Caki2 (cell line): ENCODE measurements around the gene SMIM28. TPM values are rescaled to one million over a fixed set of nuclear protein-coding genes. Genes with fewer than 3 reads are reported as not detected.
"Not testable (repeated sequence)": the region's sequence is repeated elsewhere in the genome, so short reads cannot be mapped to it uniquely, and the experiment has no call there.

Experiments used
- DNase-seq: peaks from one replicate; pipeline ENCODE4 v3.0.0-alpha.2; 2015; ENCODE audit warnings: low read depth
- in situ Hi-C: cut with HindIII; loops from 2 replicates; pipeline ENCODE4 v1.10.0; 2016; ENCODE audit warnings: low sequenced_read_pairs, low pct_unique_long_range_greater_than_20kb, mixed read lengths
- total RNA-seq: library from RNA; depleted of rRNA; stranded (reverse); fragments of >200 nt; shearing (Covaris generic); gene quantifications from 2 replicates; pipeline ENCODE4 v1.2.3, GENCODE V29; 2014; ENCODE audit warnings: low replicate concordance; rRNA removed

Gene SMIM28
- total RNA-seq, 1 experiment from 2014 or later = not detected

DNA sequence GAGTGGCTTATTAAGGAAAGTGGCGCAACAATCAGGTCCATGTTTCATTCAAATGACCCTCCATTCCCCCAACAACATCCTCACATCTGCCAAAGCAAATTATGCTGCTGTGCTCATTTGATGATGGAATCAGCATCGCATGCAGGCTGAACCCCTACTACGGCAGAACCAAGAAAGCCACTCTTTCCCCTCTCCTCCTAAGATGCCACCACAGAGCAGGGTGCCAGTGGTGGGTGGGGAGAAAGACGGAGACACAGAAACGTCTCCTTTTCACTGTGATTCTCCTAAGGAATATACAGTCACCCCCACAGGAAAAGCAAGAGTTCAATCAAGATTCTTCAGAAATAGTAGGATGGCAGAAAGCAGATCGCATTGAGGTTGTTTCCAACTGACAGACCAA, 43.4 kb downstream of the SMIM28 start:
- in situ Hi-C loops = no loop called here
- no peak for DNase-seq

- in situ Hi-C loops = no loop called here
- no peak for DNase-seq
These were observed 43.9 kb downstream of the SMIM28 start for GRCh38 chr6:138421608-138422007.

- no peak for DNase-seq
- in situ Hi-C loops = no loop called here
These were observed 45.2 kb downstream of the SMIM28 start for GRCh38 chr6:138422861-138423260.

- in situ Hi-C loops = no loop called here
- no peak for DNase-seq
These were observed 46.5 kb downstream of the SMIM28 start for GRCh38 chr6:138424004-138424904.

DNA sequence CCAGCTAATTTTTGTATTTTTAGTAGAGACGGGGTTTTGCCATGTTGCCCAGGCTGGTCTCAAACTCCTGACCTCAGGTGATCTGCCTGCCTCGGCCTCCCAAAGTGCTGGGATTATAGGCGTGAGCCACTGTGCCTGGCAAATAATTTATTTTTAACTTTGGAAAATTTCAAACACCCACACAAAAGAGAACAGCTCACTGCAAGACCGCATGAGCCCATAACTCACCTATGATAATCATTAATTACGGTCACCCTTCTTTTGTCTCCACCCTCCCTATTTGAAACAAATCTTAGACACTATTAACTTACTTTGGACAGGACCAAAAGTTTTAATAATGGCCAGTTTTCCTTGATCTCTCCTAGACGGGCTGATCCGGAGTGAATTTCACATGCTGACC, 47.6 kb downstream of the SMIM28 start:
- DNase-seq, in situ Hi-C loops: not testable (repeated sequence)

DNA sequence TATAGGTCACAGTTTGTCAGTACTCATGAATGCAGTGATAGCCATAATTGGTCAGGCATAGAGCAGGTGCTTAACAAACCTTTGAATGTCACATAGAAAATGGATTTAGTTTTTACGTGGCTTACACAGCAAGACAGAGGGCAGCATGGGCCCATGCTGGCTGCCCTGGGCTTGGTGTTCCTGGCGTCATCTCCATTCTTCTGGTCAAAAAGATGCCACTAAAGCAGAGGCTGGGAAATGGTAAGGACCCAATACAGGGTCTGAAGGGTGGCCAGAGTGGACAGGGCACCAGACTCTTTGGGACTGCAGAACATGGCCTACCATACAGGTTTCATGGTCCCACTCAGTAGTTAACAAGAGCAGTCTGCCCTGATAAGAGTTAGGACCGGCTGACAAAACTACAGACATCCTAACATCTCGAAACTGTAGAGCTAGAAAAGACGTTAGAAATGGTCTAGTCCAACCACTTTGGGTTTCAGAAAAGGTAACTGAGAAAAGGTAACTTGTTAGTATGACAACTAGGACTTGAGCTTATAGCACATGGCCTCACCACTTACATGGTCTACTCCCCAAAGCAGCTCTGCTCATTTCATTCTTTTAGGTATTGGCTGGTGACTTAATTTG, 48.9 kb downstream of the SMIM28 start:
- no peak for DNase-seq
- in situ Hi-C loops = no loop called here

DNA sequence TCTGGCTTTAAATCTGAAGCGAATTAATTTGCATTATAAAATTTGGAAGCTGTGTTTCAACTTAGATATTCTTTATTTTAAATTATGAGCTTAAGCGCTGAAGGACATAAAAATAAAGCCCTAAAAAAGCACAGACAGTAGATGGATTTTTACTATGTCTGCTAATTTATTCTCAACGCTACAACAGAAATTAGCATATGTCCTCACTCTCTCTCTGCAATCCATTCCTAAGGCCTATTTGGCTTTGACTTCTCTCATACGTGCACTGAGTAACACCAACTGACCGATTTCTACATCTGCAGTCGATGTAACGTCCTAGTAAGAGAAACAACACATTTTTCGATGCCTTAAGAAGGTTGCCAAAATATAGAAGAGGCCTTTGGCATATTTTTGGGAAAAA, 50.0 kb downstream of the SMIM28 start:
- in situ Hi-C loops = no loop called here

DNA sequence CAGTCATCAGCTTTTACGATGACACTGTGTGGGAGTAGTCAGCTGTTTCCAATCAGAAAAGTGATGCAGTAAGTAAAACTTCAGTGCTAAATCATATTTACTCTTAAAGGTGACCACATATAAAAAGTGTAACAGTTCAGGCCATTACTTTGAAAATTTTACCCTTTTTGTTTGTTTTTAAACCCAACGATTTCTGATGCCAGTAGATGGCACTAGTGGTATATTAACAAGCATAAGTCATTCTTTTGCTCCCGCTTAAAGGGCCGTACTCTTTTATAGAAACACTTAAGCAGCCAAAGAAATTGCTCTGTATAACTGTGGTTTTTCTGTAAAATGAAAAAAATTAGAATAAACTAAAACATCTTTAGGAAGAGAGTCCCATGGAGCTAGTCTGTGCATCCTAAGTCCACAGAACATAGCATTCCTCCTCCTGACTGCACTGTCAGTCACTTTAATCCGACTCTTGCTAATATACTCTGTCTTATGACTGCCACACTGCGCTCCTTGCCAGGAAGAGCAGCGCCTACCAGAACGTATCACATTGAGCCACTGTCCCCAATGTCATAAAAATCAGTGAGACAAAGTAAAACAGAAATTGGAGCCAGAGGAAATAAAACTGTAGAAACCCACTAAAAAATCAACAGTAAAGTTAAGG, 51.4 kb downstream of the SMIM28 start:
- in situ Hi-C loops = no loop called here
- peak; percentile 44 for DNase-seq

More for the DNA sequence above, 50.0 kb downstream of the SMIM28 start:
- DNase-seq = no peak

GRCh38 chr6:138429761-138430160, 52.1 kb downstream of the SMIM28 start:
- in situ Hi-C loops = no loop called here
- no peak for DNase-seq

DNA sequence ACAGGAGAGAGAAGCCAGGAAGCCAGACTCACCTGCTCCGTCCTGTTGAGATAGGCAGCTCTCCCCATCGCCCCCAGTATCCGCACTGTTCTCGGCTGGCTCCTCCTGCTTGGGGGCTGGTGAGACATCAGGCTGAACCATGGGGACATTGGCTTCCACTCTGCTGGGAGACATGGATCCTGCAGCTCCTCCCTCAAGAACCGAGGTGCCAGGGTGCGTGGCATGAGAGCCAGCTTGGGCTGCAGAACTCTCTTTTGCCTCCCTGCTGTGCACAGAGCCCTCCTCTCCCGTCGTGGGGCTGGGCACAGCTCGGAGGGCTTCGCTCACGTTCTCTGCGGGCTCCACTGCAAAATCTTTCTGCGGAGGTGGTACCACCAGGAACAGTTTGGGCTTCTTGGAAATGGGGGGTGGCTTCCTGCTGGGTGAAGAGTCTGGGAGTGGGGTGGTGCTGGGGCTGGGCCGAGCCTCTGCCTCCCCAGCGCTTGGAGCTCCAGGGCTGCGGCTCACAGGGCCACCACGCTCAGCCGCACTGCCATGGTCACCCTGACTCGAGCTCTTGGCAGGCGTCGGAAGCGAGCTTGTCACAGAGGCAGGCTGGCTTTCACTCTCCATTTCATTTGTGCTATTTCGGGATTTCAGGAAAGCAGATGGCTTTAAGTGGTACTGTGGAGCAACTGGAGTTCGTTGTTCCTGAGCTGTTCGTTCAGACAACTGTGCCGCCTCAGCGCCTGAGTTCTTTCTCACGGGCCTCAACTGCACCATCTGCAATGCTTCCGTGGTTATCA, 52.8 kb downstream of the SMIM28 start:
- no peak for DNase-seq

GRCh38 chr6:138431256-138432062, 53.8 kb downstream of the SMIM28 start:
- in situ Hi-C loops = no loop called here
- no peak for DNase-seq

More for the DNA sequence above, 52.8 kb downstream of the SMIM28 start:
- in situ Hi-C loops = no loop called here

DNA sequence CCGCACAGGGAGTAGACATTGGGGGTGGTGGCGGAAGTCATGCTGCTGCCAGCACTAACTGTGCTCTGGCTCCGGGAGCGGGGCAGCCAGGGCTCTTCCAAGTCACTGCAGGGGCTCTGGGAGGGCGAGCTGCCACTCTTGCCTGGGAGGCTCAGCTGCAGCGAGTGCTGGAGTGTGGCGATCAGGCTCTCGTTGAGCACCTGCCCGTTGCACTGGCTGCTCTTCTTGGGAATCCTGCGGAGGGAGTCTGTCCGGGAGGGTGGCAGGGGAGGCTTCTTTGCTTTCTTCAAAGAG, 54.3 kb downstream of the SMIM28 start:
- DNase-seq = no peak
- in situ Hi-C loops = no loop called here

Other genes starting within 250 kb of the SMIM28 start
- 4.5 and 5.5 TPM in 2 replicates for gene ARFGEF3, start 216.0 kb upstream of the SMIM28 start, total RNA-seq
- gene PBOV1, start 159.4 kb upstream of the SMIM28 start, total RNA-seq = not detected in 2 replicates
- 96.3 and 103 TPM in 2 replicates for gene HEBP2, start 26.3 kb downstream of the SMIM28 start, total RNA-seq
- gene NHSL1, start 121.6 kb downstream of the SMIM28 start, total RNA-seq = 1.1 and 2.5 TPM in 2 replicates